Measurements from ENCODE around the gene LYVE1.

DNA sequence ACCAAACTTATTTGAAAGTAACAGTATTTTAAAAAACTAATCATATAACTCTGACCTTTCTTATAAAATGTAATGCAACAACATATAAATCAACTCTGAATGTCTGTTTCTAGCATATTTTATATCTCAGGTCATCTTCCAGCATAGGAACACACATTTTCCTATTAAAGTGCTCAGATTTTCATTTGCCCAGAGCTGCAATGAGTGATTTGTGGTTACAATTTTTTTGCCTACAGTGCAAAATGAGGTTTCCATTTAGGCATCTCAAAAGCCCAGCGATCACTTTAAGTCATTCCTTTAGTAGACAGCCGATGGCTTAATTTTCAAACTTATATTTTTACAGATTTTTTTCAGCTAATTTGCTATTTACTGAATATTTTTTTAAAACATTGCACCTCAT, 1.0 kb downstream of the LYVE1 start:
- TF ChIP-seq, protein P1, sequence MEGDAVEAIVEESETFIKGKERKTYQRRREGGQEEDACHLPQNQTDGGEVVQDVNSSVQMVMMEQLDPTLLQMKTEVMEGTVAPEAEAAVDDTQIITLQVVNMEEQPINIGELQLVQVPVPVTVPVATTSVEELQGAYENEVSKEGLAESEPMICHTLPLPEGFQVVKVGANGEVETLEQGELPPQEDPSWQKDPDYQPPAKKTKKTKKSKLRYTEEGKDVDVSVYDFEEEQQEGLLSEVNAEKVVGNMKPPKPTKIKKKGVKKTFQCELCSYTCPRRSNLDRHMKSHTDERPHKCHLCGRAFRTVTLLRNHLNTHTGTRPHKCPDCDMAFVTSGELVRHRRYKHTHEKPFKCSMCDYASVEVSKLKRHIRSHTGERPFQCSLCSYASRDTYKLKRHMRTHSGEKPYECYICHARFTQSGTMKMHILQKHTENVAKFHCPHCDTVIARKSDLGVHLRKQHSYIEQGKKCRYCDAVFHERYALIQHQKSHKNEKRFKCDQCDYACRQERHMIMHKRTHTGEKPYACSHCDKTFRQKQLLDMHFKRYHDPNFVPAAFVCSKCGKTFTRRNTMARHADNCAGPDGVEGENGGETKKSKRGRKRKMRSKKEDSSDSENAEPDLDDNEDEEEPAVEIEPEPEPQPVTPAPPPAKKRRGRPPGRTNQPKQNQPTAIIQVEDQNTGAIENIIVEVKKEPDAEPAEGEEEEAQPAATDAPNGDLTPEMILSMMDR (IDR thresholded peaks at IDR 0.05): no peak
- TF ChIP-seq POLR2A (IDR thresholded peaks at IDR 0.05): no peak
